ENCODE measurements around the gene FSTL5.

Gene FSTL5

DNA sequence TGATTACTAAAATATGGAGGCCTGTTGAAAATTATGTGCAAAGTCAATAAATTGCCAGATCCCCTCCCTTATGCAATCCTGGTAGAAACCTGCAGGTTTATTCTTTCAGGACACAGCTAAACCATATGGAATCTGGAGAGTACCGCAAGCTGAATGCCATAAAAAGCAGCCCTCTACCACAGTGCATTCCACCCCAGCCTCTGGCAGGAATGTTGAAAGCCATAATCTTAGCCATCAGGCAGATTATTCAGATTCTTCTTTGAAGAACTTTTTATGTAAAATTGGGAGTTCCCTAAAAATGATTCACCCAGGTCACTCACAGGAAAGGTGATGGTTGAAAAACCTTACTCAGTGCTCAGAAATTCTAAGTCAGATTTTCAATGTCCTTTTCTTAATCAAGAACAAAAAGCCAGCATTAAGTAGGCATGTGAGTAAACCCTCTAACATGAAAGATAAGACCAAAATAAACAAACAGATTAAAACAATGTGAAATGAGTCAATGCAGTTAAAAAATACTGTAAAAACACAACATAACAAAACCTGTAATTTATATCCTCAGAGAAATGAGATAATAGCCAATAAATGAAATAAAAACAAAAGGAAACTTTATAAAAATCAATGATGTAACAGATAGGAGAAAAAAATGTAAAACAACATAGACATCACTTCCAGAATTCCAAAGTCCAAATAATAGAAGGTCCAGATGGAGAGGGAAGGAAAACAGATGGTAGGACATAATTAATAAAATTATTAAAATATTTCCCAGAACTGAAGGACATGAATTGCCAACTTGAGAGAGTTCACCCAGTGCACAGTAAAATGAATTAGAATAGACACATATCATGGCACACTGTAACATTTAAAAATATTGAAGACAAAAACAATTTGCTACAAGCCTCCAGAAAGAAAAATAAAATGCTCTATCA is 226.9 kb downstream of the FSTL5 start:
- DNase-seq = no peak

DNA sequence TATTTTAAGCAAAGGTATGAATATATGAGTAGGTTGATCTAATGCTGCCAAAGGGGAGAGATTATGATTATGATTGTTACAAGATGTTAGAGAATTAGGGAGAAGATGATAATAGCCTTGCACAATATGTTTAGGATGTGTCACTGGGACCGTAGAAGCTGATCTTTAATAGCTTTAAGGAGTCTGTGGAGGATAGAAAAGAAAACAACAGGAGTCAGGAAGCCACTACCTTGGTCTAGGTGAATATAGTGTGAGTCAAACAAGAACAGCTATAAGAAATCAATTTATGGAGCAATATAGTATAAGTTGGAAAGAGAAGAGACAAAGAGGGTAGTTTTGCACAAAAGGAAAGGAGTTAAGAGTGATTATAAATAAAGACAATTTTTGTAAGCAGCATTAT is 232.7 kb downstream of the FSTL5 start:
- DNase-seq = no peak

DNA sequence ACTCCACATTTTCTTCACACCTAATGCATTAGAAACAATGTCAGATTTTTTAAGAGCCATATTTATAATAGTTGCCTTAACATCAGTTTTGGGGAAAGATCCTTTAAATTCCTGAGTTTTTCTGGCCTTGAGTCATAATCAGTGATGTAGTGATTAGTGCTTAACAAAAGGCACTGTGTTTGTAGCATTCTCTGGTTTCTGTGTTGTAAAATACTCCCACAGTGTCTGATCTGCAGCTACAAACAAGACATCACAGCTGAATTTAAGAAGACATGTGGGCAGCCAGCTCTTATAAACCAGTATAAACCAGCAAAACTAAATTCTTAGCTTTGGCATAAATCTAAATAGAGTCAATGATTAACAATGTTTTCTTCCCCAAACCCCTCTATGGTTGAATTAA is 233.8 kb downstream of the FSTL5 start:
- DNase-seq = no peak

DNA sequence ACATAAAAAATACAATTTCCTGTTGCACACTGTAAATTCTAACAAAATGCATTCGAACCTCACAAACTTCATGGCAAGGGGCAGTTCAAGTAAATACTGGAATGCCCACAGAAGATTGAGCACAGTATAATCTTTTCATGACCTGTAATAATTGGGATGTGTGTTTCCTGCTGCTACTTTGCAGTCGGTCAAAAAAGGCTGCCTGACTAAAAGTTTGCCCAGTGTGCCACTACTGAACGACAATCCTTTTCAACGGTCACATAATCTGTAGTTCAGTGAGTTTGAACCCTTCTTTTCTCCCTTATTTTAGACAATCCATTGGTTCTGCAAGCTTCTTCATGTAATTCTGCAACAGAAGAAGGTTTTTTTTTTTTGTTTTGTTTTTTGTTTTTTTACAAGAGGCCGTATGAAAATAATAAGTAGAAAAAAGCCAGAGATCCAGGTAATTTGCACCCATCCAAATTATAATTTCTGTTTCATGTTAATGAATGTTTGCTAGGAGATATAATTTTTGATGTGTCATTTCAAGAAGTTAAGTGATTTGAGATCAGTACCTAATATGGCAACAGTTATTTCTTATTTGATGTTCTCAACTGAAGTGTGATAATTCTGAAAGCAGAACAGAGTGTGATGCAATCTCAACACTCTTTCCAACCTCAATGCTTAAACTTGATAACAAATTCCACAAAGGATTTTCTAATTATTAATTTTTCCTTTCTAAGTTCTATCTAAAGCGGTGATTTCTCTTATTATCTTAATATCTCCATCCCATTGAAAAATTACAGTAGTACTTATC is 237.6 kb downstream of the FSTL5 start:
- DNase-seq = no peak

DNA sequence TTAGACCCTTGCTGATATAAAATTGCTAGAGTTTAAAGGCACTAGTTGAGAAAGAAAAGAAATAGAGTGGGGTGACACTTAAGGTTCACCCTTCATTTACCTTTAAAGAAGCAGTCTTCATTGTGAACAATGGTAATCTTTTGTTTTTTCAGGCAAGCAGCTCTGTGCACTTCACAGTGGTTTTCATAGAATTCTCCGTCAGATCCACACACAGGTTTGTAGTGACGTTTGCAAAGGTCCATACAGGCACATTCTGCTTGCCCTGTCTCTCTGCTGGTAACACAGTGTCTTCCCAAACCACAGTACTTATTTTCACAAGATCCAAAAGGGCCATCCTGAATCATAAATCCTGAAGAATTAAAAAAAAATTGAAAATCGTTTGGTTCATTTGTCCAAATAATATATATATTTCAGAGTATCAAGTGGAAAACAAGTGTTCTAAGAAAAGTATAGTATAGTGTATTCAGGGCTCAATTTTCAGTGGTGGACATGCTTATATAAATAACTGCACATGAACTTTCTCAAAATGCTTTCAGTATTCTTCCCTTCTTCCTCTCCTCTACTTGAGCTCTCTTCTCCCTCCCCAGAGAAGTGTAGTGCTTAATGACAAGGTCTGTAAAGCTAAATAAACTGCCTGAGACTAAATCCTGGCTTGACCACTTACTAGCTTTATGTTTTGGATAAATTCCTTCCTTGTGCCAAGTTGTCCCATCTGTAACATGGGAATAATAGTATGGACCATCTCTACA is 243.3 kb downstream of the FSTL5 start:
- no peak for DNase-seq

DNA sequence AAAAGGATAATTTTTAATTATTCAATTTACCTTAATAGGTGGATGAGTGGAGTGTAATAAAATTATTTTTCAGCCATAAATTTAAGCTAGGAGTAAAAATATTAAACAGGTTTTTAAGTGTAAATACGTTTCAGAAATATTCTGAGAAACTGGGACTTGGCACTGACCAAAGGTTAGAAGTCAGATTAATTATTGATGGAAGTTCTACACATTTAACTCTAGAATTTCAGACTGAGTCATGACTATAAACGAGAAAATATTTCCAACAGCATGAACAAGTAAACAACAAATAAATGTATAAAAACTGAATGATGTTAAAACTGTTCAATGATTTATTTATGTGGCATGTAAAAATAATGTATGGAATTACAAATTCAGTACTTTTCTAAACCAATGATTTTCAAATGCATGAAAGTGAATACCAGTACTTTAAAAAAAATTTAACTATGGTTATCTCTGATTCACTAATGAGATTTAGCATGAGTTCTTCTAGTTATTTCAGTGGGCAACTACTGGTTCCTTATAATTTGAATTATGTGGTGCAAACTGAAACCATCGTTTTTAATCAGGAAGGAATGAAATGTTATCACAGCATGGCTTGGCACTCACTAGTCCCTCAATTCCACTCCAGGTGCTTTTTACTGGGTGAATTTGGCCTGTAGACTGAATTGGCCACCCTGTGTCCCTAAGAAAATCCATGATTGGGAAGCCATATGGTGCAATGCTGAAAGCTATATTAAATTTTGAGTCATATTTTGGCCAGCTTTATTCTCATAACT is 244.2 kb downstream of the FSTL5 start:
- DNase-seq = no peak

DNA sequence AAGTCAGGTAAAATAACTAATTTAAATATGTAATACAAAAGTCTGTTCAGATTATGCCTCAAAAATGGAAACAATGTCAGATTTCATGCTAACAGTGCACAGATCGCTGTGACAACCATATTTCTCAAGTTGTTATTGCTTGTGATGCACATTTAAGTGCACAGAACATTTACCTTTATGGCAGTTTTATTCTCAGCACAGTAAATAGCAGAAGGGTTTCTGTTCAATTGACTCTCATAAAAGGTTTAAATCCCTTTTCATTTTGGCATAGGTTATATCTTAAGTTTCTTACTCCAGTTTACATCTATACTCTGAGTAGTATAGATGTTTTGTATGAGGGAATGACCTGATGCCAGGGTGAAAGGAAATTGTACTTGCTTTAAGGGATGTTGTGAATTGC is 247.8 kb downstream of the FSTL5 start:
- DNase-seq = no peak

DNA sequence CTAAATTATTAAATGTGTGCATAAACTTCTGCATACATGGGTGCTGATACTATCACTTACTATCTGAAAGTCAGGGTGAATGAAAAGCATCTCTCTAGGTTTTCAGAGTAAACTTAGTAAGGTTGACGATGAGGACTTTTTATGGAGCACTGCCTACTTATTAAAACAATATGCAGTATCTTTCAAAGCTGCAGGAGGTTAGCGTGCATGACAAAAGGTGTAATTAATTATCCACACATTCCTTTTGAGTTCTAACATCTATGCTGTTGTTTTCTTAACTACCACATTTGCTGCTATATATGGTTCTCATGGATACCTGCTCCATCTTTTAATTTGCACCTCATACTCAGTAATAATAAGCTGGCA is 256.2 kb downstream of the FSTL5 start:
- DNase-seq = no peak

DNA sequence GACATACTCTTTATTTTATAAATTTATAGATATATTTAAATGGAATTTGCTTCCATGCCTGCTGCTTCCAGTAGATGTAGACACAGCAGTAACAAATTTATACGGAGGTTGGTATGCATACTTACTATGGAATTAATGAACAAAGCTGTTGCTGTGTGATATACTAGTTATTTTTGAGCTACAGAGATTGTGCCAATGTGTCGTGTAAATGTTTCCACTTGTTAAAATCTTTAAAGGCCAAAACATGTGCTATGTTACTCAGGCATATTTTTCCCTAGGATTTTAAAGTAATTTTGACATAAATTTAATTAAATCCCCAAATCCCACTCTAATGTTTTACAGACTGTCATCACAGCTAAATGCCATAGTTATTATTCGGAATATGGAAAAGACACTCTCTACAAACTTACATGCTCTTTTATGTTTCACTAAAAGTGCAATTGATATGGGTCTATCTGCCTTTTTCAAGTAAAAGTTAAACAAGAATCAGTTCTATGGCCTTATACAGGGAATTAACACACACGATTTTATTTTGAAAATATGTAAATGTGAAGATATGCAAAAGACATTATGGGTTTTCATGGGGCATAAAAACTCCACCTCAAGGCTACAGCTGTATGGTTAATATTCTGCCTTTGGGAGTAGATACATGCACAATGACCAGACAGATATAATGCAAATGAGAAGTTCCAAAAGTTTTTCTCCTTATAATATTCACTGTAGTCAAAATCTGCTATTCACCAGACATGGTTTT is 256.8 kb downstream of the FSTL5 start:
- no peak for DNase-seq

DNA sequence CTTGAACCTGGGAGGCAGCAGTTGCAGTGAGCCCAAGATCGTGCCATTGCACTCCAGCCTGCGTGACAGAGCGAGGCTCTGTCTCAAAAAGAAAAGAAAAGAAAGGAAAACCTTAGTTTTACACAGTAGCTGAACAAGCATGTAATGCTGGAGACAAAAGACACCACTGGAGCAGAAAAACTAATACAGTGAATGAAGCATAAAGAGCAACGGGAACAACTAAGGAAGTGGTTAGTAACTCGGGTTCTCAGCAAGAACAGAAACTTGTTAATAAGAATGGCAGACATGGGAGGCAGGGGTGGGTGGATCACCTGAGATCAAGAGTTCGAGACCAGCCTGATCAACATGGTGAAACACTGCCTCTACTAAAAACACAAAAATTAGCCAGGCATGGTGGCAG is 263.7 kb downstream of the FSTL5 start:
- DNase-seq = no peak

DNA sequence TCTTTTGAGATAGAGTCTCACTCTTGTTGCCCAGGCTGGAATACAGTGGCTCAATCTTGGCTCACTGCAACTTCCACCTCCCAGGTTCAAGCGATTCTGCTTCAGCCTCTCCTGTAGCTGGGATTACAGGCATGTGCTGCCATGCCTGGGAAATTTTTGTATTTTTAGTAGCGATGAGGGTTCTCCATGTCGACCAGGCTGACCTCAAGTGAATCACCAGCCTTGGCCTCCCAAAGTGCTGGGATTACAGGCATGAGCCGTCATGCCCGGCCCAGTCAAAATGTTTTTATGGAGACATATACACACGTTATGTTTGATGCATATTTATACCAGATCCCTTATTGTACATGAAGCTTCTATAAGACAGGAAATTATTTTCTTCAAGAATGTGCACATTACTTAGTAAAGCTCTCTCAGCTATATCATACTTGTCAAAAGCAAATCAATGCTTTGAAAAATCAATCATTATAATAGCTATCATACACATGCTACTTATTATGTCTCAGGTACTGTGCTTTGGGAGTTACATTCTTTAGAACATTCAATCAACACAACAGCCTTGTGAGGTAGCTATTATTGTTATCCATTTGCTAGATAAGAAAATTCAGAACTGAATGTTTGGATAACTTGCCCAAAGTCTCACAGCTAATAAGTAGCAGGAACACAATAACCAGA is 269.2 kb downstream of the FSTL5 start:
- no peak for DNase-seq

DNA sequence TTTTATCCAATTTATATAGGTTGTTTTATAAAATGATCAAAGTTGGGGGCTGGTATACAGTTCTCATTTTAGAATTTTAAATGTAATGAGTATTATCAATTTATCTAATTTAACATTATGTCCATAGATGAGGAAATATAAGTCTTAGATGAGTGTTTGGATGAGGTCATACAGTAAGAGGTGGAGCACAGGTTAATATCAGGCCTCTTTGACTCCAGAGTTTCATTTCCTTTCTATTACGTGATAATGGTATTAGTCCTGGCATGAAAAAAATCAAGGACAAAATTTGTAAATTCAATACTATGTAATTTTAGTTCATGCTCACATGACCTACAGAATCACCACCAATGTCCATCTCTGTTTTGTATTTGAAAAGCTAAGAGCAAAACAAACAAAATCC is 269.8 kb downstream of the FSTL5 start:
- no peak for DNase-seq

DNA sequence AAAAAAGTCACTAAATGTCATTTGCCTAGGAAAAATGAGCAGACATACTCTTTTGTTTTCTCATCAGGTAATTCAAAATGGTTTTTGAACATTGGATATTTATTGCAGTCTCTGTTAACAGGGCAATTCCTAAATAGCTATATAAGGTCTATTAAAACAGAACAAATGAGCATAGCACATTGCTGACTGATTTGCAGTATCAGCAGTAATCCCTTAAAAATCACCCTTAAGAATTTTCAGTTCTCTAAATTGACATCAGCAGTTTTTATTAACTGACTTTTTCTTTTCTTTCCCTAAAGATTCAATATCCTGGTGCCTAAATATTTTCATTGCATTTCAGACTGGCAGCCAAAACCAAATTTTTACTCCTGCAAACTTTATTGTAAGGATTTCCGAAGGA is 270.2 kb downstream of the FSTL5 start:
- DNase-seq = no peak

DNA sequence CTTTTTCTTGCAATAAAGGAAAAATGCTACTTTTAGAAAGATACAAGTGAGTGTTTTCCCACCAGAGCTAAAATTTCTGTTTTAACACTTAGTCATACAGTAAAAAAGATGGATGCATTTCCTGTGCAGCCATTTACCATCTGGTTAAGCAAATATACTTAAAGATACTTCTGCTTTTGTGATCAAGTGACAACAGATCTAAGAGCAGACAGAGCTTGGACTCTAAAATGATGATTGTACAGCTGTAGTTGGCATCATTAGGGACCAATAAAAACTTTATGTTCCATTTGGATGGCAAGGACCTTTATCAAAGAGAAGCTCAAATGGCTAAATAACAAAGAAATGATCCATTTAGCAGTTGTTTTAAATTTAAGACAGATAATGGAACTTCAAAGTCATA is 270.8 kb downstream of the FSTL5 start:
- no peak for DNase-seq

DNA sequence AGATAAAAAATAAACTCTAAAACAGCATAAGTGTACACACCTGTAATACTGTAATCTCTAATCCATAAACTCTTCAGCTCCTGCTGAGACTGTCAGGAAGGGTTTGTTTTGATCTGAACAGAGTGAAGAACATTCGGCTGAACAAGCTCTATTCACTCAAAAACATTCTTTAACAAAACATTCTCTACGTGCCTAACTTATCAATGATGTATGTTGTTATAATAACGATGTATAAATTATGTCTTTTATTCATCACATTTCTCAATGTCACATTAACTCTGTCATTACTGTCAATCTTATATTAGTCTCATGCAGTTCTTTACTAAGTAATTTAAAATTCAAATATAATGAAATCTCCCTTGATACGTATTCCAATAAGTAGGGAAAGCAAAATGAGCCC is 280.6 kb downstream of the FSTL5 start:
- DNase-seq = no peak

DNA sequence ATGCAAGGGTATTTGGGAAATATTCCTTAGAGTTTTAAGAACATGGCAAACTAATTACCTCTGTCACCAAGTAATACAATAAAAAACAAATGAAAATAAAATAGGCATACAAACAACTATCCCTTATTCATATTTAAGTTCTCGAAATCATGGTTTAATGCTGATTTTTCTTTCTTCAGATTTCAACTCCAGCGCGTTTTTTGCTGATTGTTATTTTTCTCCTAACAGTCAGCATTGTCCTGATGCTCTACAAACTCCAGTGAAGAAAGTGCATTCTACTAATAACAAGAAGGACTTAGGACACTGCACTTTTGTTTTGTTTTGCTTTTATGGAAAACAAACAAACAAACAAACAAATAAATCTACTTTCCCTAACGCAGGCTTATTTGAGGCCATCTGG is 282.4 kb downstream of the FSTL5 start:
- DNase-seq = no peak

DNA sequence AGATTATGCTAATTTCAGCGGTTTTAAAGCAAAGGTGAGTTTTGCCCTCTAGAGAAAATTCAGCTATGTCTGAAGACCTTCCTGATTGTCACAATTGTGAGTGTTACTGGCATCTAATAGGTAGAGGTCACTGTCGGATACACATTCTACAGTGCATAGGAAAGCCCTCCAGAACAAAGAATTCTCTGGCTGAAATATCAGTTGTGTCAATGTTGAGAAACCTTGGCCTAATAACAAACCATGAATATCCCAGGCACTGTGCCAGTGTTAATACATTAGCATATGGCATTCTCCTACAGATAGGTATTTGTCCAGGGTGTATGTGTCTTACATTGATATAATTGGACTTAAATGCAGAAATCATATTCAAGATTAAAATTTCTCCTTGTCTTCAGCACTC is 294.3 kb downstream of the FSTL5 start:
- no peak for DNase-seq

DNA sequence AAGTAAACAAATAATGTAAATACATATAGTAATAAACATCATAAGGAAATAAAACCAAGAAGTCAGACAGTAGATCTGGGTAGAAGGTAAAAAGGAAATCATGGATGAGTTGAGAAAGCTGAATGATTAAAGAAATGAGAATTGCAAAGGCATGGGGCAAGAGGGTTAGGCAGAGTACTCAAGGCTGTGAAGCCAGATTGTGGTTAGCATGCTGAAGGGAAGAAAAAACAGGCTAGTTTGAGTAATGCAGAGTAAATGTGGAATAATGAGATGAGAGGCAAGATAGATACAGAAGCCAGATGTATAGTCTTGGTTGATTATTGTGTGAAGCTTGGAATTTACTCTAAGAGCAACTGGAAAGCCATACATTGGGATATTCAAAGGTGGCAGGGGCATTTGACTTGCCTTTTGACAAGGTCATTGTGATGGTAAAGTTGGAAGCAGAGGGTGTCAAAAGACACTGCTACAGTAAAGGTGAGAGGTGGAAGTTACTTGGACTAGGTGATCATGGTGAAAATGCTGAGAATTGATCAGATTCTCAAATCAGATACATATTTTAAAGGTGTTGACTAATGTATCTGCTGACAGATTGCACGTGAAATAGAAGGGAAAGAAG is 307.0 kb downstream of the FSTL5 start:
- no peak for DNase-seq

DNA sequence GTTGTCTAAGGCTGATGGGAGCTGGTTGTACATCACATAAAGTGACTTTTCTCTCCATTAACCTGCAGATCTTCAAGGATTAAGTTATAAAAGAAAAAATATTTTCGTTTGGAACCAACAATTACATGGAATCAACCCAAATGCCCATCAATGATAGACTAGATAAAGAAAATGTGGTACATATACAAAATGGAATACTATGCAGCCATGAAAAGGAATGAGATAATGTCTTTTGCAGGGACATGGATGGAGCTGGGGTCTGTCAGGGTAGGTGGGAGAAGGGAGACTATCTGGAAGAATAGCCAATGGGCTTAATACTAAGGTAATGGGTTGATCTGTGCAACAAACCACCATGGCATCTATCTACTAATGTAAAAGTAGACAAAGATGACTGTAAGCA is 313.2 kb downstream of the FSTL5 start:
- no peak for DNase-seq

DNA sequence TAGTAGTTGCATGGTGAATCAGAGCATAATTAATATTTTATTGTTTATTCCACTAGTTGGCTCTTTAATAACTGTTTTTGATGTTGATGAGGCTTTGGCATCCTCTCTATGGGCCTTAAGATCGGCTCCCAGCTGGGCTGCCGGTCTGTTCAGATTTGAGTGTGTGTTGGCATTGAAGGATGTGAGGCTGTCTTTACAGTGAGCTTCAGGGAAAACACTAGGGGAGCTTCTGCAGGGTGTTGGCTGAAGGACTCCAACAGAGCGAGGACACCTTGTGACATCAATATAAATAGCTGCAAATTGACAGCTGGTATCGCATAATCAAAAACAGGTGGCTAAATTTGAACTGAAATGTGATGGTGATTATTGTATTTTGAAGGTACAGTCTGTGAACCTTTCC is 322.0 kb downstream of the FSTL5 start:
- no peak for DNase-seq

DNA sequence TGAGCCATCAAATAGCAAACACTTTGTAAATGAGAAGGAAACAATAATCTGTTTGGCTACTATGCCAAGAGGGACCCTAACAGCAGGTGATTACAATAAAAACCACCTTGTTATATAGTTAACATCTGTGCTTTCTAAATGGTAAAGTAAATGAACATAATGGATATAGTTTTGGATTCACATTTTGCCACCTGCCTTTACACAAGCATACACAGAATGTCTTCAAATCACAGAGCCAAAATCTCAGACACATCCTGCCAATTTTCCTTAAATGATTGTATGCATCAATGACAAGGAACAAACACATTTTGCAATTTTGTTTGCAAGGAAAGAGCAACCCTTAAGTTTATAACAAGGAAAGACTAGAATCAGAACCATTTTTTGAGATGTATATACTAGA is 334.2 kb downstream of the FSTL5 start:
- DNase-seq = no peak

Measured in CD4-positive, alpha-beta T cell treated with Interleukin-4 for 1 hour (primary cell).